ENCODE measurements around the gene MACROD2. TPM values are rescaled to one million over a fixed set of nuclear protein-coding genes. Genes with fewer than 3 reads are reported as not detected.
A peak's percentile ranks its signal among the peaks of the same experiment; 100 is the strongest.
"Not testable (repeated sequence)": the region's sequence is repeated elsewhere in the genome, so short reads cannot be mapped to it uniquely, and the experiment has no call there.

The MACROD2 gene
- not detected in 2 replicates for total RNA-seq (2014; rRNA removed; shearing (Covaris generic))

GRCh38 chr20:13995086-13995665 is at the start of gene MACROD2:
TSS of gene MACROD2 (plus strand) at chr20:13995516.
- DNase-seq (ENCODE audit: low spot score), result peak; percentile 90
- in situ Hi-C loops (cut with HindIII; ENCODE audit: low sequenced_read_pairs), result no loop called here

- no peak for DNase-seq (ENCODE audit: low spot score)
- in situ Hi-C loops (cut with HindIII; ENCODE audit: low sequenced_read_pairs), result no loop called here
These were observed 47.6 kb upstream of the MACROD2 start for GRCh38 chr20:13947719-13948118.

GRCh38 chr20:13953227-13953626 is 42.1 kb upstream of the MACROD2 start:
- no peak for DNase-seq (ENCODE audit: low spot score)
- in situ Hi-C loops (cut with HindIII; ENCODE audit: low sequenced_read_pairs), result no loop called here

- in situ Hi-C loops (cut with HindIII; ENCODE audit: low sequenced_read_pairs), result no loop called here
- no peak for DNase-seq (ENCODE audit: low spot score)
These were observed 35.2 kb upstream of the MACROD2 start for GRCh38 chr20:13960119-13960518.

- no peak for DNase-seq (ENCODE audit: low spot score)
- in situ Hi-C loops (cut with HindIII; ENCODE audit: low sequenced_read_pairs), result no loop called here
These were observed 34.8 kb upstream of the MACROD2 start for GRCh38 chr20:13960525-13960924.

- no peak for DNase-seq (ENCODE audit: low spot score)
- in situ Hi-C loops (cut with HindIII; ENCODE audit: low sequenced_read_pairs), result no loop called here
These were observed 11.1 kb upstream of the MACROD2 start for GRCh38 chr20:13984211-13984610.

GRCh38 chr20:13990465-13990864 is 4.9 kb upstream of the MACROD2 start, which contains the start of gene SEL1L2:
TSS of gene SEL1L2 (minus strand) at chr20:13990614. CDS start at chr20:13990534, 80 bp downstream.
- in situ Hi-C loops (cut with HindIII; ENCODE audit: low sequenced_read_pairs), result no loop called here
- DNase-seq (ENCODE audit: low spot score), result no peak

GRCh38 chr20:13991311-13991710 is 4.0 kb upstream of the MACROD2 start:
- no peak for DNase-seq (ENCODE audit: low spot score)
- in situ Hi-C loops (cut with HindIII; ENCODE audit: low sequenced_read_pairs), result no loop called here

GRCh38 chr20:13991955-13992354 is 3.4 kb upstream of the MACROD2 start:
- in situ Hi-C loops (cut with HindIII; ENCODE audit: low sequenced_read_pairs), result not testable (repeated sequence)

GRCh38 chr20:13995841-13996240 is 525 bp downstream of the MACROD2 start:
- in situ Hi-C loops (cut with HindIII; ENCODE audit: low sequenced_read_pairs), result no loop called here

More at GRCh38 chr20:13991955-13992354, 3.4 kb upstream of the MACROD2 start:
- DNase-seq (ENCODE audit: low spot score), result not testable (repeated sequence)

GRCh38 chr20:13996265-13996664 is 949 bp downstream of the MACROD2 start:
- in situ Hi-C loops (cut with HindIII; ENCODE audit: low sequenced_read_pairs), result no loop called here
- DNase-seq (ENCODE audit: low spot score), result peak; percentile 52

More at GRCh38 chr20:13995841-13996240, 525 bp downstream of the MACROD2 start:
- DNase-seq (ENCODE audit: low spot score), result peak; percentile 37

GRCh38 chr20:14000917-14001316 is 5.6 kb downstream of the MACROD2 start:
- no peak for DNase-seq (ENCODE audit: low spot score)
- in situ Hi-C loops (cut with HindIII; ENCODE audit: low sequenced_read_pairs), result no loop called here

GRCh38 chr20:14005996-14006395 is 10.7 kb downstream of the MACROD2 start:
- in situ Hi-C loops (cut with HindIII; ENCODE audit: low sequenced_read_pairs), result no loop called here
- no peak for DNase-seq (ENCODE audit: low spot score)

- in situ Hi-C loops (cut with HindIII; ENCODE audit: low sequenced_read_pairs), result no loop called here
- no peak for DNase-seq (ENCODE audit: low spot score)
These were observed 13.9 kb downstream of the MACROD2 start for GRCh38 chr20:14009208-14009607.

GRCh38 chr20:14012671-14013070 is 17.4 kb downstream of the MACROD2 start:
- DNase-seq (ENCODE audit: low spot score), result no peak
- in situ Hi-C loops (cut with HindIII; ENCODE audit: low sequenced_read_pairs), result no loop called here

GRCh38 chr20:14030991-14031390 is 35.7 kb downstream of the MACROD2 start:
- DNase-seq (ENCODE audit: low spot score), result no peak
- in situ Hi-C loops (cut with HindIII; ENCODE audit: low sequenced_read_pairs), result no loop called here

- no peak for DNase-seq (ENCODE audit: low spot score)
- in situ Hi-C loops (cut with HindIII; ENCODE audit: low sequenced_read_pairs), result no loop called here
These were observed 38.0 kb downstream of the MACROD2 start for GRCh38 chr20:14033310-14033709.

- in situ Hi-C loops (cut with HindIII; ENCODE audit: low sequenced_read_pairs), result no loop called here
- DNase-seq (ENCODE audit: low spot score), result no peak
These were observed 41.3 kb downstream of the MACROD2 start for GRCh38 chr20:14036567-14036966.

- in situ Hi-C loops (cut with HindIII; ENCODE audit: low sequenced_read_pairs); DNase-seq (ENCODE audit: low spot score): not testable (repeated sequence)
These were observed 49.5 kb downstream of the MACROD2 start for GRCh38 chr20:14044712-14045276.

- in situ Hi-C loops (cut with HindIII; ENCODE audit: low sequenced_read_pairs), result no loop called here
- DNase-seq (ENCODE audit: low spot score), result no peak
These were observed 51.2 kb downstream of the MACROD2 start for GRCh38 chr20:14046534-14046933.

GRCh38 chr20:14049111-14049510 is 53.8 kb downstream of the MACROD2 start:
- no peak for DNase-seq (ENCODE audit: low spot score)
- in situ Hi-C loops (cut with HindIII; ENCODE audit: low sequenced_read_pairs), result no loop called here

Data from G401 (cell line).